ENCODE results near the gene CNTN4.

Gene CNTN4

GRCh38 chr3:2283818-2284217 lies 185.2 kb downstream of the CNTN4 start:
- DNase-seq, result no peak

DNA sequence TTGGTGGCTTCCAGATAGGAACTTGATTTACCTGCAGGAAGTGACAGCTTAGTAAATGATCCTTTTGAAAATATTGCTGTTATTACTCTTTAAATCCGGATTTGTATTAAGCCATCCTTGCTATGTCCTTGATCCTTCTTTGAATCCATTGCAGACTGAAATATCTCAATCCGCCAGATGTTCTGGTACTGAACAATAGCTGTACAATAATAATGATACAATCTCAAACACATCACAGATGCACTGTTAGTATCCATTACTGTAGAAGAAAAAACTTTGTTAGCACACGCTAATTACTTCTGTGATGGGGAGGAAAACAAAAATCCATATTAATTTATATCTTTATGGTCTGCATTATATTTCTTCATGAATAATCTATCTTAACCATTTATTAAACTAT lies 202.3 kb downstream of the CNTN4 start:
- DNase-seq, result no peak

- no peak for DNase-seq
These were observed 202.7 kb downstream of the CNTN4 start for GRCh38 chr3:2301361-2301760.

GRCh38 chr3:2303566-2303965 lies 204.9 kb downstream of the CNTN4 start:
- no peak for DNase-seq

- no peak for DNase-seq
These were observed 212.4 kb downstream of the CNTN4 start for GRCh38 chr3:2311022-2311421.

DNA sequence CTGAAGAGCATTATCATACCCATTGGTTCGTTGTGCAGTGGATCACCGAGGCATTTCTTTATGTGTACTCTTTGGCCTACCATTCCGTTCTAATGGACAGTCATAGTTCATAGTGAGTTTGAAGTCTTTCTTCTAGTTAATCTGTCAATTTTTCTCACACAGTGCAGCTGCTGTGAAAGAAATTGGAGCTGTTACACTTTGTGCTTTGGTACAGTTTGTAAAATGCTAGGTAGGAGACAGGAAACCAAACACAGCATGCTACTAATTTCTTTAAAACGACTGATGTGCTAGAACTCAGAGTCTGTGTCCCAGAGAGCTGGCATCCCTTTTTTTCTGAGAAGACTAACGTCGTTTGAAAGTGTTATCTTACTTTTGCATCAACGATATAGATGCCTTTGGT lies 218.9 kb downstream of the CNTN4 start:
- no peak for DNase-seq

- no peak for DNase-seq
These were observed 236.3 kb downstream of the CNTN4 start for GRCh38 chr3:2334921-2335320.

- no peak for DNase-seq
These were observed 244.5 kb downstream of the CNTN4 start for GRCh38 chr3:2343031-2343682.

DNA sequence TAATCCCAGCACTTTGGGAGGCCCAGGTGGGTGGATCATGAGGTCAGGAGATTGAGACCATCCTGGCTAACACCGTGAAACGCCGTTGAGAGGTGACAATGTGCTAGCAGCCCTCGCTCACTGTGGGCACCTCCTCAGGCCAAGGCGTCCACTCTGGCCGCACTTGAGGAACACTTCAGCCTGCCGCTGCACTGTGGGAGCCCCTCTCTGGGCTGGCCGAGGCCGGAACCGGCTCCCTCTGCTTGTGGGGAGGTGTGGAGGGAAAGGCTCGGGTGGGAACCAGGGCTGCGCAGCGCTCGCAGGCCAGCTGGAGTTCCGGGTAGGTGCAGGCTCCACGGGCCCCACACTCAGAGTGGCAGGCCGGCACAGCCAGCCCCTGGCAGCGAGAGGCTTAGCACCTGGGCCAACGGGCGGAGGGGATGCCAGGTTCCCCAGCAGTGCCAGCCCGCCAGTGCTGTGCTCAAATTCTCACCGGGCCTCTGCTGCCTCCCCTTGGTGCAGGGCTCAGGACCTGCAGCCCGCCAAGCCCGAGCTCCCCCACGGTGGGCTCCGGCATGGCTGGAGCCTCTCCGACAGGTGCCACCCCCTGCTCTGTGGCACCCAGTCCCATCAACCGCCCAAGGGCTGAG lies 253.6 kb downstream of the CNTN4 start:
- no peak for DNase-seq

- no peak for DNase-seq
These were observed 256.0 kb downstream of the CNTN4 start for GRCh38 chr3:2354702-2355101.

- DNase-seq, result no peak
These were observed 257.8 kb downstream of the CNTN4 start for GRCh38 chr3:2356298-2356950.

DNA sequence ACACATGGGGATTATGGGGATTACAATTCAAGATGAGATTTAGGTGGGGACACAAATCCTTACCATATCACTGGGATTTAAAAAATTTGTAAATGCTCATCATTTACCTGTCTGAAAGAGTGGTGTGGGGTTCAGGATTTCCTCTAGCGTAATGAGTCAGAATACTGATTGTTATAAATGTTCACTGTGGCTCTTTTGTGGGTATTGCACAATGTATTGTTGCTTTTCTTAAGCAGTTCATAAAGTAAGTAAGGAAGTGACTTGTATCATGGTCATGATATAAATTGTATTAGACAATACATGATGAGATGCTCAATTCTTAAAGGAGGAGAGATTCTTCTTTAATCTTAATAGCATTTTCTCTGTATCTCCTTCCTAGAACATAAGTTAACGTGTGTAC lies 262.1 kb downstream of the CNTN4 start:
- no peak for DNase-seq

- DNase-seq, result no peak
These were observed 263.5 kb downstream of the CNTN4 start for GRCh38 chr3:2362122-2362521.

GRCh38 chr3:2363854-2364253 lies 265.2 kb downstream of the CNTN4 start:
- DNase-seq, result no peak

DNA sequence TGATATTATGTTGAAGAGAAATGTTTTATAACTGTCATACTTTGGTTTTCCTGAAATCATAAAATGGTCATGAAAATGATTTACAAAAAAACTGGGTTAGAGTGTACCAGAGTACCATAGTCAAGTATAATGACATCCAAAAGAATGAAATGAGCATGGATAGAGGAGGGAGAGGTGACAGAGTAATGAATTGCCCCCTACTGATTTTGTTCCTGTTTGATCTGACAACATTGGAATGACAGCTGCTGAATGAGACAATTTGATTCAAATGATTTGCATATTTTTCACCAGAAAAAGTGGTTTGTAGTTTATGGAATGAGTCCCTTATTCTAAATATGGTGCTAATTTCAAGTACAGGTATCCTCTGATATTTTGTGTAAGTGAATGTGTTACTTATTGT lies 271.7 kb downstream of the CNTN4 start:
- no peak for DNase-seq

- DNase-seq, result no peak
These were observed 273.6 kb downstream of the CNTN4 start for GRCh38 chr3:2372306-2372705.

- no peak for DNase-seq
These were observed 276.7 kb downstream of the CNTN4 start for GRCh38 chr3:2375376-2375775.

GRCh38 chr3:2377281-2377680 lies 278.6 kb downstream of the CNTN4 start:
- no peak for DNase-seq

DNA sequence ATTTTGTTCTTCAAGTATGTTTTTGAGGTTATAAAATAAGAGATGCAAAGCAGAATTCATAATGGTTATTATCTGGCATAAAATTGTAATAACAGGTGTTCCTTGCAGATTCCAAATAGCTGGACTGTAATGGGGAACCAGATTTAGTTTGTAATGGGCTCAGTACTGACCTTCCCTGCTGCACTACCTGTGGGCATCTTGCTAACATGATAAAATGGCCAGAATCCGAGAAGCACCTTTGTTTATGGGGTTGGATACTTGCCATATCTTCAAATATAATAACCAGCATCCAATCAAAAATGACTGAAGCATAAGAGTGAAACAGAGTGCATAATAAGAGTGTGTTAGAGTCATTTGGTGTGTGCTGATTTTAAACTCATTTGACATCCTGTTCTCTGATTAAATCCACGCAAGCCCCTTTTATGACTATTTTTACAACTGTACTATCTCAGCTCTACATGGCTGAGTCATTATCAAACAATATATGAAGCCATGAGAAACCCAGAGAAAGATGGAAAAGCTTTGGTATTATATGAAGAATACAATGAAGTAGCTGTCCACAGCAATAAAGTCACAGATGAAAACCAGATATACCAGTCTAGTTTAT lies 292.4 kb downstream of the CNTN4 start:
- no peak for DNase-seq

- no peak for DNase-seq
These were observed 293.2 kb downstream of the CNTN4 start for GRCh38 chr3:2391896-2392295.

GRCh38 chr3:2392981-2393380 lies 294.3 kb downstream of the CNTN4 start:
- no peak for DNase-seq

DNA sequence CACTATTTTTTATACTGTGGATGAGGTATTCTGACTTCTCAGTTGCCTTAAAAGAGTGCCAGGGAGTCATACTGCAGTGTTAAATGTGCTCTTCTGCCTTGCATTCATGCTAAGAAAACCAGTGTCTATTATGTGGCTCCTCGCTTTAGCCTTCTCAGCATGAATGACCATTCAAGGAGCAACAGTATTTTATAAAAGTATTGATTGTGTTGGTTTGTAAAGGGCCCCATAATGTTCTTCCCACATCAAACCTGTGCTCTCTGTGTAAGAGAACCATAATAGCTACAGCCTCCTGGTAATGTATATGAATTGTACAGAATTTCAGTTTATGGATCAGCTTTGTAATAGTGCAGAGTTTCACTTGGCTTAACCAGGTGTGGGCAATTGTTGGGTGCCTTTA lies 316.4 kb downstream of the CNTN4 start:
- no peak for DNase-seq

DNA sequence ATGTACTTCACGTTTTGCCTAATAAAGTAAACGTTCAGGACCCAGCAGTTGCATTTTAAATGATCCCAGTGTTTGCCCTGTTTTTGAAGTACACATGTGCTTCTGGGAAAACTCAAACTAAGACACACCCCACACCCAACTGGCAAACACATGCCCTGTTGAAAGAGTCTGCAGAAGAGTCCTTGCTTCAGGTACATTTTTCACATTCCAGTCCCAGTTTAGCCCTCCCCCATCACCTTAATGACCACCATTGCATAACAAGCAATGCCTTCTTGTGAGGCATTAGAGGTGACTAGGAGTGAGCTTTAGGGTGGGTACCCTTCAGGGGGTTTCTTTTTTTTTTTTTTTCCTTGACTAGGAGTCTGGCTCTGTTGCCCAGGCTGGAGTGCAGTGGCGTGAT lies 322.3 kb downstream of the CNTN4 start:
- DNase-seq, result no peak

GRCh38 chr3:2423143-2423542 lies 324.5 kb downstream of the CNTN4 start:
- DNase-seq, result peak; percentile 8
